ENCODE measurements around the gene FAM9A. TPM values are rescaled to one million over a fixed set of nuclear protein-coding genes. Genes with fewer than 3 reads are reported as not detected.
"Not testable (repeated sequence)": the region's sequence is repeated elsewhere in the genome, so short reads cannot be mapped to it uniquely, and the experiment has no call there.

Gene FAM9A
- total RNA-seq, 1 donor from 2014 or later, result not detected

- Mint-ChIP-seq H3K4me1 (ENCODE audit: low read depth) (no peaks in the 10 kb centered on the region), H3K27me3 (ENCODE audit: low read depth) (peaks cover 1% of the 10 kb centered on the region), H3K27ac (ENCODE audit: unreplicated experiment) (no peak overlapping the region), H3K9me3 (ENCODE audit: low read depth) (peaks cover 7% of the 10 kb centered on the region), H3K36me3 (ENCODE audit: low read depth) (no peaks in the 10 kb centered on the region), H3K4me3 (ENCODE audit: unreplicated experiment) (no peak overlapping the region)
- TF ChIP-seq, protein P1, sequence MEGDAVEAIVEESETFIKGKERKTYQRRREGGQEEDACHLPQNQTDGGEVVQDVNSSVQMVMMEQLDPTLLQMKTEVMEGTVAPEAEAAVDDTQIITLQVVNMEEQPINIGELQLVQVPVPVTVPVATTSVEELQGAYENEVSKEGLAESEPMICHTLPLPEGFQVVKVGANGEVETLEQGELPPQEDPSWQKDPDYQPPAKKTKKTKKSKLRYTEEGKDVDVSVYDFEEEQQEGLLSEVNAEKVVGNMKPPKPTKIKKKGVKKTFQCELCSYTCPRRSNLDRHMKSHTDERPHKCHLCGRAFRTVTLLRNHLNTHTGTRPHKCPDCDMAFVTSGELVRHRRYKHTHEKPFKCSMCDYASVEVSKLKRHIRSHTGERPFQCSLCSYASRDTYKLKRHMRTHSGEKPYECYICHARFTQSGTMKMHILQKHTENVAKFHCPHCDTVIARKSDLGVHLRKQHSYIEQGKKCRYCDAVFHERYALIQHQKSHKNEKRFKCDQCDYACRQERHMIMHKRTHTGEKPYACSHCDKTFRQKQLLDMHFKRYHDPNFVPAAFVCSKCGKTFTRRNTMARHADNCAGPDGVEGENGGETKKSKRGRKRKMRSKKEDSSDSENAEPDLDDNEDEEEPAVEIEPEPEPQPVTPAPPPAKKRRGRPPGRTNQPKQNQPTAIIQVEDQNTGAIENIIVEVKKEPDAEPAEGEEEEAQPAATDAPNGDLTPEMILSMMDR (IDR thresholded peaks at IDR 0.05), result no peak
- DNase-seq (ENCODE audit: low spot score), result no peak
These were observed 41.2 kb downstream of the FAM9A start for GRCh38 chrX:8760021-8760420.

- H3K36me3 Mint-ChIP-seq (ENCODE audit: low read depth); DNase-seq (ENCODE audit: low spot score); H3K4me1 Mint-ChIP-seq (ENCODE audit: low read depth); H3K27ac Mint-ChIP-seq (ENCODE audit: unreplicated experiment); H3K4me3 Mint-ChIP-seq (ENCODE audit: unreplicated experiment); H3K9me3 Mint-ChIP-seq (ENCODE audit: low read depth); H3K27me3 Mint-ChIP-seq (ENCODE audit: low read depth): not testable (repeated sequence)
These were observed 42.5 kb downstream of the FAM9A start for GRCh38 chrX:8758706-8759105.

DNA sequence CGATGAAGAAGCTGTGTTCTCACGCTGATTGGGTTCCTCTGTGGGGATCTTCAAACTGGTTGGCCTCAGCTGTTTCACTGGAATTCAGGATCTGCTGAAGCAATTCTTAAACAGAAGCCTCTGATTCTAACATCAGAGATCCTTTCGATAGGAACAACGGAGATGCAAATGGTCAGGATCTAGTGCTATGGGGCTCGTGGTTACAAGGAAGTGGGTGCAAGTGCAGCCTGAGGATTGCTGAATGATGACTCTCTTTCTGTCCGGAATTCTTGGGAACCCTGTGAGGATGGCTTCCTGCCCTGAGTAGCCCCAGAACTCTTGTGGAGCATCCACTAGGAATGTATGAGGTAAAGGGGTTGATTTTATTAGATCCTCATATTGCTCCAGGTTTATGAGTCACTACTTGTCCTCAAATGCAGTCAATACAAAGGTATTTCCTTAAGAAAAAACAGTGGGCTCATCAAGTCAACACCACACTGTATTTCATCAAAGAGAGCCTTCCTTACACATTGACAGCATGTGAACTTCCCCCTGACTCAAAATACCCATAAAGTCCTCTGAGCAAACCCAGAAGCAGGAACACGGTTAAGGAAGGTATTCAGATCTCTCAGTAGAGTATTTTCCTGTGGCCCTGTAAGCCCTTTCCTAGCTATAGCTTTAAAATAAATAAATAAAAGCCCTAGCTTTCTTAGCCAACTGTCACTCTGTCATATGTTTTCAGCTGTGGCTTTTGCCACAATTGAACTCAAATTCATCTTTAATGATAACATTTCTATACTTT lies 43.4 kb downstream of the FAM9A start:
- H3K9me3 Mint-ChIP-seq (ENCODE audit: low read depth); H3K4me3 Mint-ChIP-seq (ENCODE audit: unreplicated experiment); DNase-seq (ENCODE audit: low spot score); H3K36me3 Mint-ChIP-seq (ENCODE audit: low read depth); H3K27ac Mint-ChIP-seq (ENCODE audit: unreplicated experiment); H3K4me1 Mint-ChIP-seq (ENCODE audit: low read depth); H3K27me3 Mint-ChIP-seq (ENCODE audit: low read depth): not testable (repeated sequence)

- no peaks in the 10 kb centered on the region for H3K36me3 Mint-ChIP-seq (ENCODE audit: low read depth)
- DNase-seq (ENCODE audit: low spot score), result no peak
- H3K4me1 Mint-ChIP-seq (ENCODE audit: low read depth), result no peaks in the 10 kb centered on the region
- H3K27ac Mint-ChIP-seq (ENCODE audit: unreplicated experiment), result no peak overlapping the region
- TF ChIP-seq, protein P1 (IDR thresholded peaks at IDR 0.05), result no peak
- peaks cover 5% of the 10 kb centered on the region for H3K27me3 Mint-ChIP-seq (ENCODE audit: low read depth)
- peaks cover 7% of the 10 kb centered on the region for H3K9me3 Mint-ChIP-seq (ENCODE audit: low read depth)
- no peak overlapping the region for H3K4me3 Mint-ChIP-seq (ENCODE audit: unreplicated experiment)
These were observed 45.4 kb downstream of the FAM9A start for GRCh38 chrX:8755813-8756212.

DNA sequence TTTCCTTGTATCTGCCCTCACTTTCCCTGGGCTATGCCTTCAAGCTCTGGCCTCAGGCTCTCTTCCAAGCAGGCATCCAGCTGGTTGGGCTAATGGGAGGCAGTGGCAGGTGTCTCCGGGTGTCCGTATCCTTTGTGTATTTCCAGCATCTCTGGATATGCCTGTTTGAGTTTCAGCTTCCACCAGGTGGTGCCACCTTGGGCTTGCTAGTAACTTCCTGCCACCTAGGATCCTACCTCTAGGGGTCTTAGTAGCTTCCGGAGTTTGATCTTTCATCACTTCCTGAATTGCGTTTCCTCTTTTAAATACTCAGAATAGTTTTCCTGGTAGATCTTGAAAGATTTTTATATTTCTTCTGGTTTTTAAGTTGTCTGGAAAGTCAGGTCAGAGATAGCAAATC lies 46.1 kb downstream of the FAM9A start:
- Mint-ChIP-seq H3K4me3 (ENCODE audit: unreplicated experiment) (no peak overlapping the region), H3K36me3 (ENCODE audit: low read depth) (no peaks in the 10 kb centered on the region), H3K4me1 (ENCODE audit: low read depth) (no peaks in the 10 kb centered on the region), H3K27ac (ENCODE audit: unreplicated experiment) (no peak overlapping the region), H3K9me3 (ENCODE audit: low read depth) (peaks cover 7% of the 10 kb centered on the region), H3K27me3 (ENCODE audit: low read depth) (peaks cover 5% of the 10 kb centered on the region)
- no peak for DNase-seq (ENCODE audit: low spot score)
- TF ChIP-seq, protein P1 (IDR thresholded peaks at IDR 0.05), result peak; percentile 44

GRCh38 chrX:8749697-8750096 lies 51.5 kb downstream of the FAM9A start:
- no peak overlapping the region for H3K27ac Mint-ChIP-seq (ENCODE audit: unreplicated experiment)
- no peaks in the 10 kb centered on the region for H3K36me3 Mint-ChIP-seq (ENCODE audit: low read depth)
- peaks cover 18% of the 10 kb centered on the region for H3K27me3 Mint-ChIP-seq (ENCODE audit: low read depth)

More at GRCh38 chrX:8749697-8750096, 51.5 kb downstream of the FAM9A start:
- Mint-ChIP-seq H3K4me3 (ENCODE audit: unreplicated experiment) (no peak overlapping the region), H3K4me1 (ENCODE audit: low read depth) (peaks cover 2% of the 10 kb centered on the region), H3K9me3 (ENCODE audit: low read depth) (no peaks in the 10 kb centered on the region)
- TF ChIP-seq, protein P1 (IDR thresholded peaks at IDR 0.05), result no peak
- no peak for DNase-seq (ENCODE audit: low spot score)
